Suppressor macrophage treated with lipopolysaccharide for 1 hour (primary cell): ENCODE results near the gene IGFBPL1.
"Not testable (repeated sequence)": the region's sequence is repeated elsewhere in the genome, so short reads cannot be mapped to it uniquely, and the experiment has no call there.

Source experiments
- DNase-seq, 3 donors: peaks; one replicate each; pipeline ENCODE4 v3.0.0-alpha.2; 2020 to 2022

IGFBPL1 gene

GRCh38 chr9:38423973-38424843 is at the start of gene IGFBPL1:
Gene IGFBPL1 (minus strand): TSS chr9:38424454. CDS start chr9:38424424, 30 bp downstream.
- DNase-seq, result peak in 2 of 3 donors; percentile 21 to 62

GRCh38 chr9:38472583-38473249 is 48.5 kb upstream of the IGFBPL1 start:
- not testable (repeated sequence) for DNase-seq

GRCh38 chr9:38467404-38467803 is 43.1 kb upstream of the IGFBPL1 start:
- no peak for DNase-seq

GRCh38 chr9:38453835-38454234 is 29.6 kb upstream of the IGFBPL1 start:
- no peak for DNase-seq

GRCh38 chr9:38451162-38451561 is 26.9 kb upstream of the IGFBPL1 start:
- DNase-seq, result no peak

GRCh38 chr9:38447703-38448102 is 23.4 kb upstream of the IGFBPL1 start:
- no peak for DNase-seq

GRCh38 chr9:38445154-38446043 is 21.1 kb upstream of the IGFBPL1 start:
- peak in 2 of 3 donors; percentile 8 to 30 for DNase-seq

- no peak for DNase-seq
Measured at GRCh38 chr9:38443597-38443996, 19.3 kb upstream of the IGFBPL1 start.

- no peak for DNase-seq
Measured at GRCh38 chr9:38443181-38443580, 18.9 kb upstream of the IGFBPL1 start.

GRCh38 chr9:38442473-38443096 is 18.3 kb upstream of the IGFBPL1 start:
- no peak for DNase-seq

GRCh38 chr9:38441347-38442085 is 17.3 kb upstream of the IGFBPL1 start:
- no peak for DNase-seq

GRCh38 chr9:38440516-38440915 is 16.3 kb upstream of the IGFBPL1 start:
- DNase-seq, result peak; percentile 64 to 78 (median 68)

- DNase-seq, result no peak
Measured at GRCh38 chr9:38439916-38440301, 15.7 kb upstream of the IGFBPL1 start.

- no peak for DNase-seq
Measured at GRCh38 chr9:38439291-38439915, 15.1 kb upstream of the IGFBPL1 start.

- DNase-seq, result peak; percentile 23 to 49 (median 29)
Measured at GRCh38 chr9:38437193-38437823, 13.1 kb upstream of the IGFBPL1 start.

- no peak for DNase-seq
Measured at GRCh38 chr9:38436708-38437107, 12.5 kb upstream of the IGFBPL1 start.

- no peak for DNase-seq
Measured at GRCh38 chr9:38435521-38435920, 11.3 kb upstream of the IGFBPL1 start.

- no peak for DNase-seq
Measured at GRCh38 chr9:38434853-38435252, 10.6 kb upstream of the IGFBPL1 start.

GRCh38 chr9:38434365-38434764 is 10.1 kb upstream of the IGFBPL1 start:
- no peak for DNase-seq

GRCh38 chr9:38432922-38433510 is 8.8 kb upstream of the IGFBPL1 start:
- peak; percentile 59 to 65 (median 61) for DNase-seq
